Calu3 (cell line): ENCODE results near the gene SLC22A13. TPM values are rescaled to one million over a fixed set of nuclear protein-coding genes. Genes with fewer than 3 reads are reported as not detected.

Experiments
- BruUV-seq: library from RNA; stranded (reverse); fragments of 400-500 nt; replicated peaks from 2 replicates; lab custom pipeline; 2021; lab: Mats Ljungman, UMichigan
- CTCF ChIA-PET: fragments of 300-600 bp; sonication (Branson Sonifier 250); formaldehyde crosslinking; loops from one replicate; lab custom pipeline; 2022; ENCODE audit warnings: antibody characterized with exemption; lab: Charles Lee
- DNase-seq: peaks from one replicate; pipeline ENCODE4 v3.0.0; 2022
- H3K27ac Mint-ChIP-seq: one replicate; pipeline ENCODE4 v1.8.0; 2022; ENCODE audit warnings: mixed read lengths; ENCODE audit not compliant: unreplicated experiment
- H3K27me3 Mint-ChIP-seq: one replicate; pipeline ENCODE4 v1.8.0; 2022; ENCODE audit warnings: mixed read lengths; ENCODE audit not compliant: unreplicated experiment
- H3K36me3 Mint-ChIP-seq: one replicate; pipeline ENCODE4 v1.8.0; 2022; ENCODE audit warnings: mild to moderate bottlenecking, moderate library complexity, mixed read lengths; ENCODE audit not compliant: insufficient read depth, unreplicated experiment
- H3K4me1 Mint-ChIP-seq: one replicate; pipeline ENCODE4 v1.8.0; 2022; ENCODE audit warnings: mild to moderate bottlenecking, low read depth, mixed read lengths; ENCODE audit not compliant: unreplicated experiment
- H3K4me3 Mint-ChIP-seq: one replicate; pipeline ENCODE4 v1.8.0; 2022; ENCODE audit warnings: mild to moderate bottlenecking, low read depth, moderate library complexity, mixed read lengths; ENCODE audit not compliant: unreplicated experiment
- H3K9me3 Mint-ChIP-seq: one replicate; pipeline ENCODE4 v1.8.0; 2022; ENCODE audit warnings: low read depth, mixed read lengths; ENCODE audit not compliant: unreplicated experiment
- intact Hi-C: fragments of 100-400 bp; cut with micrococcal nuclease; formaldehyde crosslinking; loops from one replicate; pipeline ENCODE4 v1.10.0; 2022; ENCODE audit not compliant: unreplicated experiment
- total RNA-seq: library from RNA; stranded (reverse); gene quantifications from 2 replicates; pipeline ENCODE4 v1.2.3, GENCODE V29; 2022
- TF ChIP-seq, protein P1 (sequence below): fragments of 200-600 bp; IDR thresholded peaks from one replicate; pipeline ENCODE4 v1.8.0; 2022; ENCODE audit warnings: antibody characterized with exemption; ENCODE audit not compliant: unreplicated experiment

SLC22A13 gene
- total RNA-seq, 1 experiment from 2014 or later, result 3.5 TPM

DNA sequence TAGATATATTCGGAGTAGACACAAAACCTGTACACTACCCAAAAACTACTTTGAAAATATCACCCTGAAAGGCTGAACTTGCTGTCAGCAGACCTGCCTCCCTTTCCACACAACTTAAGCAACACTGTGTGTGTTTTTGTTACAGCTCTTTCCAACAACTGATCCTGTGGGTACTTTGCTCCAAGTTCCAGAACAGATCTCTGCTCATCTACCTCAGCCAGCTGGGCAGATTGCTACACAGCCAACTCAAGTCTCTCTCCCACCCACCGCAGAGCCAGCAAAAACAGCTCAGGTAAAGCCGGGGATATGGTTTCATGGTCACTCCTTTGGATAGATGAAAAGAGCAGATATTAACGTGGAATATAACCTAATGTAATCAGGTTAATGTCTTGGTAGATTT, 19.7 kb upstream of the SLC22A13 start:
- Mint-ChIP-seq H3K4me1 (peaks cover 20% of the 10 kb centered on the region), H3K4me3 (no peak overlapping the region), H3K9me3 (no peaks in the 10 kb centered on the region), H3K27ac (no peak overlapping the region), H3K27me3 (no peaks in the 10 kb centered on the region), H3K36me3 (peaks cover 17% of the 10 kb centered on the region)
- intact Hi-C loops, result loop anchor here (5.0 kb wide), 2 partner anchors 79 to 129 kb away; partner anchors contain the start of gene OXSR1
- CTCF ChIA-PET, result interaction anchor here (0.7 kb wide), 1 partner anchor 81 kb away, joined by 3 read pairs; the partner anchor contains the start of gene OXSR1
- TF ChIP-seq, protein P1, sequence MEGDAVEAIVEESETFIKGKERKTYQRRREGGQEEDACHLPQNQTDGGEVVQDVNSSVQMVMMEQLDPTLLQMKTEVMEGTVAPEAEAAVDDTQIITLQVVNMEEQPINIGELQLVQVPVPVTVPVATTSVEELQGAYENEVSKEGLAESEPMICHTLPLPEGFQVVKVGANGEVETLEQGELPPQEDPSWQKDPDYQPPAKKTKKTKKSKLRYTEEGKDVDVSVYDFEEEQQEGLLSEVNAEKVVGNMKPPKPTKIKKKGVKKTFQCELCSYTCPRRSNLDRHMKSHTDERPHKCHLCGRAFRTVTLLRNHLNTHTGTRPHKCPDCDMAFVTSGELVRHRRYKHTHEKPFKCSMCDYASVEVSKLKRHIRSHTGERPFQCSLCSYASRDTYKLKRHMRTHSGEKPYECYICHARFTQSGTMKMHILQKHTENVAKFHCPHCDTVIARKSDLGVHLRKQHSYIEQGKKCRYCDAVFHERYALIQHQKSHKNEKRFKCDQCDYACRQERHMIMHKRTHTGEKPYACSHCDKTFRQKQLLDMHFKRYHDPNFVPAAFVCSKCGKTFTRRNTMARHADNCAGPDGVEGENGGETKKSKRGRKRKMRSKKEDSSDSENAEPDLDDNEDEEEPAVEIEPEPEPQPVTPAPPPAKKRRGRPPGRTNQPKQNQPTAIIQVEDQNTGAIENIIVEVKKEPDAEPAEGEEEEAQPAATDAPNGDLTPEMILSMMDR, result no peak
- DNase-seq, result no peak
- BruUV-seq, result no TSS peak

DNA sequence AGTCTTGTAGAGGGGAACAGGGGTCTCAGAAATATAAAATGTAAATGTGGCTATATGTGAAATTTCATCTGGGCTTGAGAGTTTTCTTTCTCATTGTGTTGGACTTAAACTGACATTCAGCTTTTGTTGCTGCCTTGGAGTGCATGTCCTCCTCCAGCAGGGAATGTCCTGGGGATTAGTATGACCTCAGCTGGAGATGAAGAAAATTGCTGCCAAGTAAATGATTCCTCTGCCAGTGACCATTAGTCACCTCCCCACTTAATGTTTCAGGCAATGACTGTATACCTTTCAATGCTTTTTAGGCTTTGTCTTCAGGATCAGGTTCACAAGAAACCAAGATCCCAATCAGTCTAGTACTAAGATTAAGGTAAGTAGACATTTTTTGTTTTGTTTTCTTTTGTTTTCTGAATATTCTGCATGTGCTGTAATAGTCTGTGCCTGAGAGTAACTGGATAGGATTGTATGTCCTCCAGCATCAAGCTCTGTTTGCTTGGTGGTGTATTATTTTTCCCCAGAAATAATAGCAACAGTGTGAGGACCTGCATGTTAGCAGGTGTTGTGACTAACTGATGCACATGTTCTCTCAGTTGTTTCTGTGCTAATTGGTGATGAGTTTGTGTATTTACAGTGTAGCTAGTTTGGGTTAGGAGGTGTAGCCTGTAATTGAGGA, 18.1 kb upstream of the SLC22A13 start:
- no TSS peak for BruUV-seq
- Mint-ChIP-seq H3K4me1 (peaks cover 20% of the 10 kb centered on the region), H3K36me3 (peaks cover 17% of the 10 kb centered on the region), H3K4me3 (no peak overlapping the region), H3K27me3 (no peaks in the 10 kb centered on the region), H3K9me3 (no peaks in the 10 kb centered on the region), H3K27ac (peak overlapping the region; percentile 76)
- CTCF ChIA-PET, result interaction anchor here (0.6 to 1.3 kb wide), 4 partner anchors 62 to 130 kb away, joined by 3 to 4 read pairs (median 4); no protein-coding TSS in a partner anchor
- peak; percentile 15 for DNase-seq
- TF ChIP-seq, protein P1, result no peak
- intact Hi-C loops, result loop anchor here (1.0 to 5.0 kb wide), 3 partner anchors 80 to 130 kb away; partner anchors contain the start of gene OXSR1

DNA sequence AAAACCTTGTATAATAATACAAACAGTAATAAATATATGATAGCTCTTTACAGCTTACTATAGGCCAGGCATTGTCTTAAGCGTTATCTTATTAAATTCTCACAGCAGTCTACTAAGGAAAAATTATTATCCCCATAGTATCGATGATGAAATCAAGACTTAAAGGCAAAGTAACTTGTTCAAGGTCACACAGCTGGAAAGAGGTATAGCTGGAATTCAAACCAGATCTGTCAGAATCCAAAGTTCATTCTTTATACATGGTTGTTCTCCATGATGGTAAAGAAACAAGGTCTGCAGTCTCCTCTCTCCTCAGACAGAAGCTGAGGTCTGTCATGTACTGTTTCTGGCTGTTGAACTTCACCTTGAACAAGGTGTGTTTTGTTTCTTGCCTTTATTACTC, 15.4 kb upstream of the SLC22A13 start:
- CTCF ChIA-PET, result no interaction called here
- Mint-ChIP-seq H3K9me3 (no peaks in the 10 kb centered on the region), H3K4me3 (no peak overlapping the region), H3K27ac (no peak overlapping the region), H3K27me3 (no peaks in the 10 kb centered on the region), H3K36me3 (peaks cover 41% of the 10 kb centered on the region), H3K4me1 (peaks cover 20% of the 10 kb centered on the region)
- no peak for DNase-seq
- TF ChIP-seq, protein P1, result no peak
- intact Hi-C loops, result no loop called here
- BruUV-seq, result no TSS peak

DNA sequence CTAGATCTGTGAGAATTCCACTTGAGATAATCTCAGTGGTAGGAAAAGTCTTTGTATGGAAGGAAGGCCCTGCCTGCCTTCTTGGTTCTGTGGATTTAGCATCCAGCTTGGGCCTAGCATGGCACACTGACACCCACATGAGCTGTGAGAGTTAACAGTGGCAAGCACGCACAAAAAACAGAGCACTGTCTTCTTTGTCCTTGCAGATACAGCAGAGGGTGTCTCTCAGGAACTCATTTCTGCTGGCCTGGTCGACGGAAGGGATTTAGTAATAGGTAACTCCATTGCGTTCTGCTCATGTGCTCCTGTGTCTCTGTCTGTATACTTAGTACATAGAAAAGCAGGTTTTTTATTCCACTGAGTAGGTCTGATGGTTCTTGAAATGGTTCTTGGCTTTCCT, 14.4 kb upstream of the SLC22A13 start:
- Mint-ChIP-seq H3K27me3 (no peaks in the 10 kb centered on the region), H3K4me3 (no peak overlapping the region), H3K9me3 (no peaks in the 10 kb centered on the region), H3K36me3 (peaks cover 41% of the 10 kb centered on the region), H3K27ac (no peak overlapping the region), H3K4me1 (peaks cover 18% of the 10 kb centered on the region)
- CTCF ChIA-PET, result no interaction called here
- no TSS peak for BruUV-seq
- TF ChIP-seq, protein P1, result no peak
- intact Hi-C loops, result no loop called here
- DNase-seq, result no peak
